Activated CD8-positive, alpha-beta T cell treated with anti-CD3 and anti-CD28 coated beads for 36 hours (primary cell): ENCODE data around the gene LYRM4. TPM values are rescaled to one million over a fixed set of nuclear protein-coding genes. Genes with fewer than 3 reads are reported as not detected.

Experiments
- ATAC-seq: fragments of 200-7000 bp; cut with Tn5 transposase; one replicate; pipeline ENCODE4 v1.10.0; 2021; ENCODE audit warnings: mild to moderate bottlenecking, moderate library complexity
- CTCF ChIA-PET: fragments of 350-600 bp; sonication (Branson Sonifier 250); formaldehyde crosslinking; loops from one replicate; lab custom pipeline; 2021; ENCODE audit warnings: antibody characterized with exemption; lab: Charles Lee
- POLR2A ChIA-PET: fragments of 350-600 bp; sonication (Branson Sonifier 250); formaldehyde crosslinking; loops from one replicate; lab custom pipeline; 2021; ENCODE audit warnings: antibody characterized with exemption; lab: Charles Lee
- DNase-seq: peaks from one replicate; pipeline ENCODE4 v3.0.0-alpha.2; 2020
- H3K27ac Mint-ChIP-seq: one replicate; pipeline ENCODE4 v1.8.0; 2021; ENCODE audit warnings: mild to moderate bottlenecking, mixed read lengths
- H3K27me3 Mint-ChIP-seq: one replicate; pipeline ENCODE4 v1.8.0; 2021; ENCODE audit warnings: mixed read lengths
- H3K36me3 Mint-ChIP-seq: one replicate; pipeline ENCODE4 v1.8.0; 2021; ENCODE audit warnings: low read depth, mixed read lengths
- H3K4me1 Mint-ChIP-seq: one replicate; pipeline ENCODE4 v1.8.0; 2021; ENCODE audit warnings: low read depth, mixed read lengths
- H3K4me3 Mint-ChIP-seq: one replicate; pipeline ENCODE4 v1.8.0; 2021; ENCODE audit warnings: mild to moderate bottlenecking, moderate library complexity, mixed read lengths
- H3K9me3 Mint-ChIP-seq: one replicate; pipeline ENCODE4 v1.8.0; 2021; ENCODE audit warnings: mixed read lengths
- CTCF ChIP-seq: fragments of 200-600 bp; IDR thresholded peaks from one replicate; pipeline ENCODE4 v1.8.0; 2022; ENCODE audit warnings: antibody characterized with exemption, mild to moderate bottlenecking
- intact Hi-C: fragments of 100-400 bp; cut with micrococcal nuclease; formaldehyde crosslinking; loops from one replicate; pipeline ENCODE4 v1.10.0; 2022
- total RNA-seq, 2 experiments: library from RNA; stranded (reverse); gene quantifications; one replicate each; pipeline ENCODE4 v1.2.3, GENCODE V29; 2021

Gene LYRM4
- total RNA-seq, 2 experiments from 2014 or later = 43.5 to 50.6 TPM

- no peak for TF ChIP-seq CTCF
- ChIA-PET POLR2A (no interaction called here), CTCF (no interaction called here)
- peaks cover 5% of the 10 kb centered on the region for H3K36me3 Mint-ChIP-seq
- no peak overlapping the region for H3K27ac Mint-ChIP-seq
- H3K27me3 Mint-ChIP-seq = no peaks in the 10 kb centered on the region
- no peak overlapping the region for H3K4me3 Mint-ChIP-seq
- no peak for ATAC-seq
- DNase-seq = no peak
- H3K4me1 Mint-ChIP-seq = no peaks in the 10 kb centered on the region
- H3K9me3 Mint-ChIP-seq = no peaks in the 10 kb centered on the region
- intact Hi-C loops = no loop called here
Observed at GRCh38 chr6:5112066-5112799, 148.5 kb downstream of the LYRM4 start.

GRCh38 chr6:5111626-5112025 is 149.1 kb downstream of the LYRM4 start:
- H3K36me3 Mint-ChIP-seq = peaks cover 5% of the 10 kb centered on the region
- H3K4me3 Mint-ChIP-seq = no peak overlapping the region
- no peaks in the 10 kb centered on the region for H3K27me3 Mint-ChIP-seq
- ChIA-PET POLR2A (no interaction called here), CTCF (no interaction called here)
- H3K4me1 Mint-ChIP-seq = no peaks in the 10 kb centered on the region
- no peaks in the 10 kb centered on the region for H3K9me3 Mint-ChIP-seq
- H3K27ac Mint-ChIP-seq = no peak overlapping the region
- ATAC-seq (no peak), DNase-seq (no peak)
- intact Hi-C loops = no loop called here
- TF ChIP-seq CTCF = no peak

- POLR2A ChIA-PET = no interaction called here
- H3K36me3 Mint-ChIP-seq = peaks cover 8% of the 10 kb centered on the region
- ATAC-seq = no peak
Observed at GRCh38 chr6:5110246-5110645, 150.5 kb downstream of the LYRM4 start.

GRCh38 chr6:5109436-5109835 is 151.3 kb downstream of the LYRM4 start:
- Mint-ChIP-seq H3K27me3 (no peaks in the 10 kb centered on the region), H3K9me3 (no peaks in the 10 kb centered on the region)

More at GRCh38 chr6:5110246-5110645, 150.5 kb downstream of the LYRM4 start:
- H3K4me3 Mint-ChIP-seq = no peak overlapping the region
- H3K27me3 Mint-ChIP-seq = no peaks in the 10 kb centered on the region
- intact Hi-C loops = no loop called here
- H3K27ac Mint-ChIP-seq = no peak overlapping the region
- no peaks in the 10 kb centered on the region for H3K9me3 Mint-ChIP-seq
- no peak for TF ChIP-seq CTCF
- CTCF ChIA-PET = no interaction called here
- DNase-seq = no peak
- no peaks in the 10 kb centered on the region for H3K4me1 Mint-ChIP-seq

More at GRCh38 chr6:5109436-5109835, 151.3 kb downstream of the LYRM4 start:
- DNase-seq (no peak), ATAC-seq (no peak)
- no peak overlapping the region for H3K4me3 Mint-ChIP-seq
- no peak for TF ChIP-seq CTCF
- POLR2A ChIA-PET = no interaction called here
- intact Hi-C loops = no loop called here
- CTCF ChIA-PET = no interaction called here
- no peak overlapping the region for H3K27ac Mint-ChIP-seq
- no peaks in the 10 kb centered on the region for H3K4me1 Mint-ChIP-seq
- peaks cover 8% of the 10 kb centered on the region for H3K36me3 Mint-ChIP-seq
